ENCODE data around the gene CCL25.
"Not testable (repeated sequence)": the region's sequence is repeated elsewhere in the genome, so short reads cannot be mapped to it uniquely, and the experiment has no call there.

CCL25 gene

GRCh38 chr19:8085598-8086408 is 33.2 kb downstream of the CCL25 start:
- DNase-seq (ENCODE audit: low spot score) = no peak

- DNase-seq (ENCODE audit: low spot score) = no peak
These were observed 34.3 kb downstream of the CCL25 start for GRCh38 chr19:8086849-8087248.

GRCh38 chr19:8087876-8088275 is 35.3 kb downstream of the CCL25 start:
- DNase-seq (ENCODE audit: low spot score) = no peak

- no peak for DNase-seq (ENCODE audit: low spot score)
These were observed 36.4 kb downstream of the CCL25 start for GRCh38 chr19:8088752-8089663.

GRCh38 chr19:8089664-8090601 is 37.4 kb downstream of the CCL25 start:
- no peak for DNase-seq (ENCODE audit: low spot score)

GRCh38 chr19:8090950-8091349 is 38.4 kb downstream of the CCL25 start:
- no peak for DNase-seq (ENCODE audit: low spot score)

GRCh38 chr19:8093740-8094139 is 41.2 kb downstream of the CCL25 start:
- no peak for DNase-seq (ENCODE audit: low spot score)

GRCh38 chr19:8094336-8094735 is 41.8 kb downstream of the CCL25 start:
- no peak for DNase-seq (ENCODE audit: low spot score)

GRCh38 chr19:8095354-8095886 is 42.9 kb downstream of the CCL25 start:
- DNase-seq (ENCODE audit: low spot score) = no peak

GRCh38 chr19:8096071-8096470 is 43.5 kb downstream of the CCL25 start:
- DNase-seq (ENCODE audit: low spot score) = no peak

GRCh38 chr19:8097198-8097597 is 44.6 kb downstream of the CCL25 start:
- DNase-seq (ENCODE audit: low spot score) = no peak

- no peak for DNase-seq (ENCODE audit: low spot score)
These were observed 45.4 kb downstream of the CCL25 start for GRCh38 chr19:8097681-8098567.

GRCh38 chr19:8101311-8101710 is 48.8 kb downstream of the CCL25 start:
- DNase-seq (ENCODE audit: low spot score) = no peak

GRCh38 chr19:8101910-8102309 is 49.4 kb downstream of the CCL25 start:
- not testable (repeated sequence) for DNase-seq (ENCODE audit: low spot score)

GRCh38 chr19:8105471-8105870 is 52.9 kb downstream of the CCL25 start:
- DNase-seq (ENCODE audit: low spot score) = no peak

- DNase-seq (ENCODE audit: low spot score) = no peak
These were observed 54.8 kb downstream of the CCL25 start for GRCh38 chr19:8107301-8107903.

GRCh38 chr19:8108560-8109445 is 56.2 kb downstream of the CCL25 start:
- no peak for DNase-seq (ENCODE audit: low spot score)

GRCh38 chr19:8109455-8109854 is 56.9 kb downstream of the CCL25 start:
- DNase-seq (ENCODE audit: low spot score) = no peak
